HG03280 (cell line): Measurements from ENCODE around the gene SETD5.
A peak's percentile ranks its signal among the peaks of the same experiment; 100 is the strongest.

ENCODE experiments used
- ATAC-seq: cut with Tn5 transposase; IDR thresholded peaks from one replicate; pipeline ENCODE4 v1.9.1; 2021; ENCODE audit warnings: mild to moderate bottlenecking, moderate library complexity; ENCODE audit not compliant: unreplicated experiment

The SETD5 gene

GRCh38 chr3:9397332-9397905 lies at the start of gene SETD5:
TSS of gene SETD5 (plus strand) at chr3:9397615. CDS start at chr3:9428939, 31,324 bp downstream.
- ATAC-seq: peak; percentile 57

DNA sequence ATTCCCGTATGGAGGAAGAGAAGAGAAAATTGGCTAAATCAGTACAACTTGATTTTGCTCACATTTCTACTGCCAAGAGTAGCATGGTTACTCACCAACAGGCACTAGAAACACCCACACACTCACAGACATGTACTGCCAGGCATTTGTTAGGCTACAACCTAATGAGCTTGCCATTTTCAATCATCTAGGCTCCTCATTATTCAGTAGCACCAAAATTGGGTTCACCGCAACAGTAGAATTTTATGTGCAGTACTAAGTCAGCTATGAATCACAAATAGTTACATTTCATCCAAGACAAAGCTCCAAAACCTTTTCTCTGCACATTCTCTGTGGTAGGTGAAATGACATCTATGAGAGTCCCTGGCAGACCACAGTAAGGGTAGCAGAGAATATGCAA lies 49.5 kb upstream of the SETD5 start:
- no peak for ATAC-seq

GRCh38 chr3:9349321-9350117 lies 47.9 kb upstream of the SETD5 start:
- ATAC-seq: no peak

- no peak for ATAC-seq
Observed at GRCh38 chr3:9351709-9352126, 45.7 kb upstream of the SETD5 start.

GRCh38 chr3:9352917-9353752 lies 44.3 kb upstream of the SETD5 start:
- peak; percentile 53 for ATAC-seq

- ATAC-seq: no peak
Observed at GRCh38 chr3:9361691-9362388, 35.6 kb upstream of the SETD5 start.

DNA sequence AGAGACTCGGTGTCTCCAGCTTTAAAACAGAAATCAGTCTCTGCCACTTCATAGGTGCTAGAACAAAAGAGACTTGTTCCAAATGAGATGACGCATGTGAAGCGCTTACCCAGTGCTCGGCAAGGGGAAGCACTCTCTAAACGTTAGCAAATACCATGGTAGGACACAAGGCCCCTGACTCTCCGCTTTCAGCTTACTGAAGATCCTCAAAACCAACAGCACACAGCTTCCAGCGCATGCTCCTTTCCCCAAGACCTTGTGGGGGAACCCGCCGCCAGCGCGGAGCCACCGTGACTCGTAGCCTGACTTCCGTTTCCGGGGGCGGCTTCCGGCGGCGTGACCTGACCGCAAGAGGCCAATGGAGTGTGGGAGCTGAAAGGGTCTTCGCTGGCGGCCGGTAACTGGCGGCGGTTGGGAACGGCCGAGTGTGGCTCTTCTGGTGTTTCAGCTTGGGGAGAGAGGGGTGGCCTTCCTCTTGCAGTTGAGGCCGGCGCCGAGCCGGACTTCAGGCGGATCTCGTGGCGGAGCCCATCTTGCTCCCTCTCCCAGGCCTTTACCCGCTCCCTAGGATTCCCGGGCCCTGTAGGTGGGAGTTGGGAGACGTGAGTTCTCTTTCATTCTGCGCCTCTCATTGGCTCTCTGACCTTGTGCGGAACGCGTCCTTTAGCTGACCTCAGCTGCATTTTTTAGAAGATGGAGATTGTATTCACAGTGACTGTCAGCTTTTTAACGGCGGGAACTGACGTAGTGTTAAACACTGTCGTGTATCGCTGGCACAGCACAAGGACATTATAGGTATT lies 34.5 kb upstream of the SETD5 start, which contains the start of gene THUMPD3:
Gene THUMPD3, plus strand, starts transcription at position 324 of the 800 bp plus-strand sequence. CDS start 2,015 bp downstream, outside the sequence.
- ATAC-seq: peak; percentile 97

DNA sequence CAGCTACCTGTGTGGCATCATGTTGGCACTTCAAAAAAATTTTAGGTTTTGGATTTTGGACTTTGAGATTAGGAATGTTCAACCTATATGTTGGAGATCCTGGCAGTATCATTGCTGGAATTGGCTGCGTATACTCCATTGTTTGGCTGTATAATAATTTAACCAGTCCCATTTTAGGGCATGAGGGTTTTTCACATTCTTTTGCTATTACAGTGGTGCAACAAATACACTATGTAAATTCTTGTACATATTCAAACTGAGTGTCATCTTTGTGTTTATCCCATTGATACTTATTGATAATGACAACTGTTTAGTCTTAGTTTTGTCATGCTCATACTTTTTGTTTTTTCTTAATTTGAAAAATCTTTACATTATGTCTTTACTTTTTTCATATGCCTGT lies 27.9 kb upstream of the SETD5 start:
- no peak for ATAC-seq

- no peak for ATAC-seq
Observed at GRCh38 chr3:9373465-9373864, 23.9 kb upstream of the SETD5 start.

GRCh38 chr3:9377981-9378380 lies 19.4 kb upstream of the SETD5 start:
- ATAC-seq: no peak

GRCh38 chr3:9379327-9379726 lies 18.1 kb upstream of the SETD5 start:
- no peak for ATAC-seq

DNA sequence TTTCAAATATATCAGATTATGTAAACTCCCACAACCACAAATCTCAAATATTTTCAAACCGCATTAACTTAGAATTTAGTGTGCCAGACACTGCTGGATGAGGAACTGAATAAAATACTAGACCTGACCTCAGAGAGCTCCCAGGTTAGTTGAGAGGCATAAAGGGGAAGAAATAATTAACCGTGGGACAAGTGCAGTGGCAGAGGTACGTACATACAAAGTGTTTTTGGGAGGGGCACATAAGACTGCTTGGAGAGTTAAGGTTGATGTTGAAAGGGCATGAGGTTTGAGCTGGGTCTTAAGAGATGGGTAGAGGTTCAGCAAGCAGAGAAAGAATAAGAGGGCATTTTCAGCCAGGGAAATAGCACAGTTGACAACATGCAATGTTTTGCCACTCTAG lies 17.4 kb upstream of the SETD5 start:
- no peak for ATAC-seq

GRCh38 chr3:9384141-9384828 lies 13.1 kb upstream of the SETD5 start:
- no peak for ATAC-seq

DNA sequence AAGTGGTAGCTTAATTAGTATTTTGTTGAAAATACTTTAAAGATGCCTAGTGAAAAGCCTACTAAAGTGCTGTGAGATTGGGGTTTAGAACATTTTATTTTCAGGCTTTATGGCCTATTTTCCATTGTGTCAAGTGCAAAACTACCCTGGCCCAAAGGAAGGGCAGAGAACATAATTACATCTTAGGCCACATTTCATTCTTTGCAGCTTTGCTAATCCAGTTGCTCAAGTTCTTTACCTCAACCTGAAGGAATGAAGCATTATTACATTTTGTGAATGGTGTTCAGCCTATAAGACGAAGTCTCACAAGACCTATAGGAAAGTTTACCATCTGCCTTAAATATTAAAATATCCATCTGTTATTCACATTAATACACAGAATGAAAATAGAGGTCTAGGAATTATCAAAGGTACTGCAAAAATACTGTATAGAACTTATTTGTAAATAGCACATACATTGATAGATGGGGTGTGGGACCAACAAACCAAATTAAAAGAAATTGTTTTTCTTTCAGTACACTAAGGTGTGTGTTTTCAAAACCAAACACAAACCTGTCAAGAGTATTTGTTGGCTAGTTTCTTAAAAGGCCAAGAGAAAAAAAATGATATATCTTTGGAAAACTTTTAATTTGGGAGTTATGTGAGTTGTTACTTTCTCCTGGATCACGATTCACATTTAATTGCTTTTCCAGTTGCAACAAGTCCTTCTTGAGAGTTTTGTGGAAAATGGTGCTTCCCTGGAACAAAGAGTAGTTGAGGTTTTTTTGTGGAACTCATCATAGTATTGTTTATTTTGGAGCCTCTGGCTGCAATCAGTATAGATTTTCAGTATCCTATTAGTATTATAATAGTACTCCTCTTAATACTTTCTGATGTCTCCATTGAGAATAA lies 12.0 kb upstream of the SETD5 start:
- no peak for ATAC-seq

DNA sequence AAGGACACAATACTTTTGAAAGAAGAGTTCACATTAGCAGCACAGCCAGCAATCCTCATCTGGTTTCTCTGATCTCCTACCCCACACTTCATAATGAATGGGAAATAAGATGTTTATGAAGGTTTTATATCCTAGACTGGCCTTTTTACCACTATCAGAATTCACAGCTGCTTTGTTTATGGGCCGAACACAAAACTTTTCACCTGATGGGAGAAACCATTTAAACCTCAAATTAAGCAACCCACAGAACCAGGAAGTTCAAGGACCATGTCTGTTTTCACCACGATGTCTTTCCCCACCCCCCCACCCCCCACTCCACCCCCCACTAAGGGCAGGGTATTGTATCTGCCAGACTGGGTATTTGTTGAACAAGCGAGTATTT lies 11.3 kb upstream of the SETD5 start:
- ATAC-seq: no peak

DNA sequence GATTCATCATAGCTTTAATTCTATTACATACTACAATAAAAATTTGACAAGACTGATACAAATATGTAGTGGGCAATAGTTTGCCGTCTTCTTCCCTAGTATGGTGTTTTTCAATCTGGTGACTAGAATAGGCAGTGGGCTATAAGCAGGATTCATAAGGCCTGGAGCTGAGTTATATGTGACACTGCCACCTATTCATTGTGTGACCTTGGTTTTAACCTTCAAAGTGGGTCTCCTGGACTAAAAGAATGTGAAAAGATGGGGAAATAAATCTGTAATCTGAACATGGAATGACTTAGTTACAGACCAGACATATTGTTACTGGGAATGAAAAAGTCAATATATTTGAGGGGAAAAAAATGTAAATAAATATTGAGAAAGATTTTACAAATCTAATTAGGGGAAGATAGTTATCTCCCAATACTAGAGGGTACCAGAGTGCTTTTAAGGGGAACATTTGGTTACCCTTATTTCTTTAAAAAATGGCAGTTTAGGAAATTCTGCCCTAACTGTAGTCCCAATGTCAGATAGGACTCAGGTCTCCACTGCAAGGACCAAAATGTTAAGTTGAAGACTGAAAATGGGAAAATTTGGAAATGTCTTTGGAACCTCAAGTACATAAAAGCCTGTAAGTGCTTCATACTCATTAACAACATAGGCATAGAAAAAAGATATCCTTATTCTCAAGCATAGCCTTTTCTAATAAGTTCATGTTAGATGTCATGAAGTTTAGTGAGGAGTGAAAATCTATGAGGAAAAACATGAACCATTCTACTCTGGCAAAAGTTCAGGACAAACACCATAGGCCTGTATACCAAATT lies 10.7 kb upstream of the SETD5 start:
- ATAC-seq: no peak

- ATAC-seq: no peak
Observed at GRCh38 chr3:9387322-9387655, 10.1 kb upstream of the SETD5 start.

GRCh38 chr3:9388142-9388541 lies 9.3 kb upstream of the SETD5 start:
- ATAC-seq: no peak
